ENCODE results near the gene AKT2.

DNA sequence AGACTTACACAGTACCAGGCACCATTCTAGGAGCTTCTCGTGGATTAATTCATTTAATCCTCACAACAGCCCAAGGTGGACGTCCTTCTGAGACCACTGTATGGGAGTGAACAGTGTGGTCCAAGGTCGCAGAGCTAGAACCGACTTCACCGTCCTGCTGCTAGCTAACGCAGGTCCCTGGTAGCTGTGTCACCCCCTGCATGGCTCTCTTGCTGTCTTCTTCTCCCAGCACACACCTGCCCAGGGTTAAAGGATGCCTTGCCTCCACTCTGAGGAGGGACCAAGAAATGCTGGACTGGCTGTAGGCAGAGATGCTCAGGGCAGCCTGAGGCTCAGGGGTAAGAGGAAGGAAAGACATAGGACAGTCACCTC, 3.0 kb downstream of the AKT2 start:
- TF ChIP-seq, protein P1, sequence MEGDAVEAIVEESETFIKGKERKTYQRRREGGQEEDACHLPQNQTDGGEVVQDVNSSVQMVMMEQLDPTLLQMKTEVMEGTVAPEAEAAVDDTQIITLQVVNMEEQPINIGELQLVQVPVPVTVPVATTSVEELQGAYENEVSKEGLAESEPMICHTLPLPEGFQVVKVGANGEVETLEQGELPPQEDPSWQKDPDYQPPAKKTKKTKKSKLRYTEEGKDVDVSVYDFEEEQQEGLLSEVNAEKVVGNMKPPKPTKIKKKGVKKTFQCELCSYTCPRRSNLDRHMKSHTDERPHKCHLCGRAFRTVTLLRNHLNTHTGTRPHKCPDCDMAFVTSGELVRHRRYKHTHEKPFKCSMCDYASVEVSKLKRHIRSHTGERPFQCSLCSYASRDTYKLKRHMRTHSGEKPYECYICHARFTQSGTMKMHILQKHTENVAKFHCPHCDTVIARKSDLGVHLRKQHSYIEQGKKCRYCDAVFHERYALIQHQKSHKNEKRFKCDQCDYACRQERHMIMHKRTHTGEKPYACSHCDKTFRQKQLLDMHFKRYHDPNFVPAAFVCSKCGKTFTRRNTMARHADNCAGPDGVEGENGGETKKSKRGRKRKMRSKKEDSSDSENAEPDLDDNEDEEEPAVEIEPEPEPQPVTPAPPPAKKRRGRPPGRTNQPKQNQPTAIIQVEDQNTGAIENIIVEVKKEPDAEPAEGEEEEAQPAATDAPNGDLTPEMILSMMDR (conservative IDR thresholded peaks at IDR 0.05), result no peak
- no peak for TF ChIP-seq ZFX (IDR thresholded peaks at IDR 0.05)

Data from C4-2B (cell line).